ENCODE results near the gene NUDT1. TPM values are rescaled to one million over a fixed set of nuclear protein-coding genes. Genes with fewer than 3 reads are reported as not detected.

Gene NUDT1
- total RNA-seq, 2 experiments from 2014 or later = 88.4 to 117 TPM

DNA sequence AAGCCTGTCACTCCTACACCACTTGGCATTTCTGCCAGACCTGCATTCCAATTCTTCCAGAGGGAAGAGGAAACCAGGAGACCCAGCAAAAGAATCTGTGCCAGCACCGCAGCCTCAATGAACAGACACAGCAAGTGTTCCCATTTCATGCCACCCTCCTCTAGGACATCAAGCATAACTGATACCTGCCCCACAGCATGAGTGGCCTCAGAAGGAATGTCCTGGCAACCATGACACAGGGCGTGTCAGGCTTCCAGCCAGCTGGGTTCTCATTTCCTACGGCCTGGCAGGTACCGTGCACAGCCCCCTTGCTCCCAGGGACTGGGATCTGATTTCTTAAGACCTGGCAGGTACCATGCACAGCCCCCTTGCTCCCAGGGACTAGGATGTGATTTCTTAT, 17.1 kb upstream of the NUDT1 start:
- H3K79me2 ChIP-seq (ENCODE audit: insufficient read depth, low read depth, low read length) = 0 out of 2 replicates have a peak, but pooled peaks cover under 1% of the 10 kb centered on the region
- H3K4me2 ChIP-seq (ENCODE audit: low read length) = no peak overlapping the region
- CTCF ChIA-PET (ENCODE audit: unreplicated experiment) = no interaction called here
- no peak for TF ChIP-seq EZH2phosphoT487 (IDR thresholded peaks at IDR 0.05; ENCODE audit: borderline replicate concordance, low read depth, low read length)
- TF ChIP-seq, protein P1, sequence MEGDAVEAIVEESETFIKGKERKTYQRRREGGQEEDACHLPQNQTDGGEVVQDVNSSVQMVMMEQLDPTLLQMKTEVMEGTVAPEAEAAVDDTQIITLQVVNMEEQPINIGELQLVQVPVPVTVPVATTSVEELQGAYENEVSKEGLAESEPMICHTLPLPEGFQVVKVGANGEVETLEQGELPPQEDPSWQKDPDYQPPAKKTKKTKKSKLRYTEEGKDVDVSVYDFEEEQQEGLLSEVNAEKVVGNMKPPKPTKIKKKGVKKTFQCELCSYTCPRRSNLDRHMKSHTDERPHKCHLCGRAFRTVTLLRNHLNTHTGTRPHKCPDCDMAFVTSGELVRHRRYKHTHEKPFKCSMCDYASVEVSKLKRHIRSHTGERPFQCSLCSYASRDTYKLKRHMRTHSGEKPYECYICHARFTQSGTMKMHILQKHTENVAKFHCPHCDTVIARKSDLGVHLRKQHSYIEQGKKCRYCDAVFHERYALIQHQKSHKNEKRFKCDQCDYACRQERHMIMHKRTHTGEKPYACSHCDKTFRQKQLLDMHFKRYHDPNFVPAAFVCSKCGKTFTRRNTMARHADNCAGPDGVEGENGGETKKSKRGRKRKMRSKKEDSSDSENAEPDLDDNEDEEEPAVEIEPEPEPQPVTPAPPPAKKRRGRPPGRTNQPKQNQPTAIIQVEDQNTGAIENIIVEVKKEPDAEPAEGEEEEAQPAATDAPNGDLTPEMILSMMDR (conservative IDR thresholded peaks at IDR 0.05; ENCODE audit: low read length) = no peak
- H3K4me3 ChIP-seq (ENCODE audit: low read depth, low read length, poor library complexity, severe bottlenecking) = no peak overlapping the region
- no peak overlapping the region for H2AFZ ChIP-seq (ENCODE audit: low read length)
- intact Hi-C loops (cut with micrococcal nuclease; ENCODE audit: unreplicated experiment) = no loop called here
- H3K36me3 ChIP-seq (ENCODE audit: insufficient read depth, low read length) = peaks cover 84% of the 10 kb centered on the region
- no peaks in the 10 kb centered on the region for H4K20me1 ChIP-seq (ENCODE audit: insufficient read depth, low read length)
- no peaks in the 10 kb centered on the region for H3K9me3 ChIP-seq (ENCODE audit: low read length)
- no peak overlapping the region for H3K27ac ChIP-seq (ENCODE audit: low read depth, low read length, poor library complexity, severe bottlenecking)
- DNase-seq (ENCODE audit: low spot score) = no peak
- POLR2A ChIA-PET = no interaction called here
- H3K9me2 ChIP-seq (ENCODE audit: insufficient read depth, low read length) = no peaks in the 10 kb centered on the region
- no peaks in the 10 kb centered on the region for H3K4me1 ChIP-seq (ENCODE audit: insufficient read depth, low read length, poor library complexity, severe bottlenecking)
- no TSS peak for BruUV-seq (replicated peaks)

DNA sequence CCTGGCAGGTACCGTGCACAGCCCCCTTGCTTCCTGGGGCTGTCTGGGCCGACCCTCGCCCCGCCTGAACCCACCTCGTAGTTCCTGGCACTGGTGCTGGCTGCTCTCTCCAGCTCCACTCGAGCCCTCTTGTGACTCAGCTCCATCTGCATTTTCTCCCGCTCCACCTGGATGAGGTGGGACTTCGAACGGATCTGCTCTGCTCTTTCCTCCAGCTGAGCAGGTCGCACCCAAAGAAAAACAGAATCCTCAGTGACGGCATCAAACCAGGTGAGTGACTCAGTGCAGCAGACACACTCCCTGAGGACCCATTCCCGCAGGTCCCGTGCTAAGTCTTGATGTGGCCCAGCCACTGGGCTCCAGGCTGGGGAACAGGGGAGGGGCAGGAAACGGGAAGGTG, 16.7 kb upstream of the NUDT1 start:
- Histone ChIP-seq H3K9me3 (ENCODE audit: low read length) (no peaks in the 10 kb centered on the region), H3K9me2 (ENCODE audit: insufficient read depth, low read length) (no peaks in the 10 kb centered on the region), H3K79me2 (ENCODE audit: insufficient read depth, low read depth, low read length) (peaks cover 4% of the 10 kb centered on the region; the same call in 1 of the 2 replicates), H2AFZ (ENCODE audit: low read length) (no peak overlapping the region), H3K4me1 (ENCODE audit: insufficient read depth, low read length, poor library complexity, severe bottlenecking) (no peaks in the 10 kb centered on the region), H3K4me3 (ENCODE audit: low read depth, low read length, poor library complexity, severe bottlenecking) (no peak overlapping the region), H3K27ac (ENCODE audit: low read depth, low read length, poor library complexity, severe bottlenecking) (no peak overlapping the region), H4K20me1 (ENCODE audit: insufficient read depth, low read length) (no peaks in the 10 kb centered on the region), H3K36me3 (ENCODE audit: insufficient read depth, low read length) (peaks cover 84% of the 10 kb centered on the region), H3K4me2 (ENCODE audit: low read length) (no peak overlapping the region)
- BruUV-seq (replicated peaks) = no TSS peak
- intact Hi-C loops (cut with micrococcal nuclease; ENCODE audit: unreplicated experiment) = no loop called here
- TF ChIP-seq, protein P1 (conservative IDR thresholded peaks at IDR 0.05; ENCODE audit: low read length) = no peak
- TF ChIP-seq EZH2phosphoT487 (IDR thresholded peaks at IDR 0.05; ENCODE audit: borderline replicate concordance, low read depth, low read length) = no peak
- POLR2A ChIA-PET = no interaction called here
- CTCF ChIA-PET (ENCODE audit: unreplicated experiment) = no interaction called here
- DNase-seq (ENCODE audit: low spot score) = no peak

DNA sequence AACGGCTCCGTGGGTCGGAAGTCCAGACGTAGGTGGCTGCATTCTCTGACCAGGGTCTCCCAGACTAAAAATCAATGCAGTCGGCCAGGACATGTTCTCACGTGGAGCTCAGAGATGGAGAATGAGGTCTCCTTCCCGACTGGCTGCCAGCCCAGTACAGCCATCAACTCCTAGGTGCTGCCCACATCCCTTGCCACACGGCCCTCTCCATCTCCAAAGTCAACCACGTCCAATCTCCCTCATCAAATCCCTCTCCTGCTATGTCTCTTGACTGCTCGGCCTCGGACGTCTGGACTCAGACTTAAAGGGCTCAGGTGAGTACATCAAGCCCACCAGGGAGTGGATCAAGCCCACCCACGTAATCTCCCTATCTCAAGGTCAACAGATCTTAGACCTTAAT, 16.2 kb upstream of the NUDT1 start:
- H3K4me2 ChIP-seq (ENCODE audit: low read length) = no peak overlapping the region
- intact Hi-C loops (cut with micrococcal nuclease; ENCODE audit: unreplicated experiment) = no loop called here
- ChIA-PET POLR2A (interaction anchor here (0.5 kb wide), 1 partner anchor 1501 kb away, joined by 3 read pairs; no protein-coding TSS in a partner anchor), CTCF (ENCODE audit: unreplicated experiment) (no interaction called here)
- no peaks in the 10 kb centered on the region for H3K9me3 ChIP-seq (ENCODE audit: low read length)
- no peaks in the 10 kb centered on the region for H3K9me2 ChIP-seq (ENCODE audit: insufficient read depth, low read length)
- H3K79me2 ChIP-seq (ENCODE audit: insufficient read depth, low read depth, low read length) = peaks cover 9% of the 10 kb centered on the region
- H3K27ac ChIP-seq (ENCODE audit: low read depth, low read length, poor library complexity, severe bottlenecking) = no peak overlapping the region
- no peak for DNase-seq (ENCODE audit: low spot score)
- H3K4me3 ChIP-seq (ENCODE audit: low read depth, low read length, poor library complexity, severe bottlenecking) = no peak overlapping the region
- no TSS peak for BruUV-seq (replicated peaks)
- no peak overlapping the region for H2AFZ ChIP-seq (ENCODE audit: low read length)
- H3K36me3 ChIP-seq (ENCODE audit: insufficient read depth, low read length) = peaks cover 84% of the 10 kb centered on the region
- peaks cover 2% of the 10 kb centered on the region for H3K4me1 ChIP-seq (ENCODE audit: insufficient read depth, low read length, poor library complexity, severe bottlenecking)
- H4K20me1 ChIP-seq (ENCODE audit: insufficient read depth, low read length) = no peaks in the 10 kb centered on the region
- no peak for TF ChIP-seq EZH2phosphoT487 (IDR thresholded peaks at IDR 0.05; ENCODE audit: borderline replicate concordance, low read depth, low read length)
- TF ChIP-seq, protein P1 (conservative IDR thresholded peaks at IDR 0.05; ENCODE audit: low read length) = no peak
